Prostate gland (tissue), 2 donors: Measurements from ENCODE around the gene NEGR1. TPM values are rescaled to one million over a fixed set of nuclear protein-coding genes. Genes with fewer than 3 reads are reported as not detected.

Experiments used
- DNase-seq: peaks from one replicate; pipeline ENCODE4 v3.0.0-alpha.2; 2019; ENCODE audit warnings: low spot score
- H3K27ac ChIP-seq, 2 donors: fragments of 200-600 bp; sonication (generic); 2 replicates each; pipeline ENCODE4 v1.5.1; 2017 to 2019
- H3K27me3 ChIP-seq: fragments of 200-600 bp; sonication (generic); replicated peaks from 2 replicates; pipeline ENCODE4 v1.5.1; 2019; ENCODE audit not compliant: insufficient read depth
- H3K36me3 ChIP-seq, 2 donors: fragments of 200-600 bp; sonication (generic); 1 replicate in 1 of 2; 2 replicates in 1 of 2; pipeline versions ENCODE4 v1.5.1 to v1.8.1; 2017 to 2019
- H3K4me1 ChIP-seq: fragments of 200-600 bp; sonication (generic); replicated peaks from 2 replicates; pipeline ENCODE4 v1.5.1; 2019
- H3K4me3 ChIP-seq, 2 donors: fragments of 200-600 bp; sonication (generic); 2 replicates each; pipeline ENCODE4 v1.5.1; 2017 to 2019
- H3K9me3 ChIP-seq: fragments of 200-600 bp; sonication (generic); 2 replicates; pipeline ENCODE4 v1.5.1; 2017
- POLR2A ChIP-seq: fragments of 450-650 bp; IDR thresholded peaks from one replicate; pipeline ENCODE4 v1.6.1; 2016; ENCODE audit warnings: antibody characterized with exemption, mild to moderate bottlenecking
- POLR2AphosphoS5 ChIP-seq: sonication (generic); formaldehyde crosslinking; IDR thresholded peaks from one replicate; pipeline ENCODE4 v1.6.1; 2017; ENCODE audit warnings: antibody characterized with exemption
- WGBS: methylation state at CpG from one replicate; pipeline ENCODE4 v1.1.5; 2018; 5-methylcytosine and 5-hydroxymethylcytosine counted together
- intact Hi-C: fragments of 100-400 bp; cut with DNase I; formaldehyde crosslinking; loops from one replicate; pipeline ENCODE4 v1.14.2; 2022
- total RNA-seq, 2 donors: library from RNA; depleted of rRNA; stranded (reverse); fragments of >200 nt; gene quantifications; one replicate each; pipeline ENCODE4 v1.1.0, GENCODE V29; 2016
- TF ChIP-seq, protein P1 (sequence below), 4 experiments: fragments of 200-600 bp in 2 of 4; fragments of 450-650 bp in 2 of 4; sonication (generic) in 2 of 4; IDR thresholded peaks; 1 replicate in 3 of 4; 2 replicates in 1 of 4; pipeline ENCODE4 v1.5.1; 2016 to 2019; ENCODE audit warnings: antibody characterized with exemption in 4 of 4, mild to moderate bottlenecking in 2 of 4, moderate library complexity in 2 of 4

The NEGR1 gene
- total RNA-seq, 2 donors from 2014 or later: 2.3 to 7.6 TPM

DNA sequence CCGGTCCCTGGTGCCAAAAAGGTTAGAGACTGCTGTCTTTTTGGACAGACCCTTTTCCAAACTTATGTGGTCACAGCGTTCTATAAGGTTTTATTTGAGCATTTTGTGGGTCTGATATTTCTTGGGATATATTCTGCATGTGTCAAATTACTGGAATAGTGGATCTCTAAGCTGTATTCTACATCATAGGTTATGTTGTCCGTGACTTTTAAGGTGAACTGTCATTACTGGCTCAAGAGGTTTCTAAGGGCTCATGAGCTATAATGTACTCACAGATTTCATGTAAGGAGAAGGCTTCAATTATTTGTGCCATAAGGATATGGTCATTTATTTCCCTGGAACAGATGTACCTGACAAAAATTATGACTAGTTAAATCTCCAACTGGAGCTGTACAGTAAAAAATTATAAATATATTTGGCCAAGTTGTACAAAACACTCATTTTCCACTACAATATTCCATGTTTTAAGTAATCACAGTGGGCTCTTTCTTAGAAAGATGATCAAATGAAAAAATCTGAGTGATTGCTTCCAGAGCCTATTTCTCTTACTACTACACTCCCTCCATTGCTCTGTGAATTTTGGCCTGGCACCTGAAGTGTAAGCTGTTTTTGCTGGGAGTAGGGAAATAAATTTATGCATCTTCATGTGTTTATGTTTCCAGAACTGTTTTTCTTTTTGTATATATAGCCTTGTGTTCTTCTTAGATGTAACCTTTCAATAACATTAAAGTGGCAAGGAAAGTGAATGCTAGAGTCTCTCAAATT lies 663.4 kb downstream of the NEGR1 start:
- WGBS: 85% methylated on average over 3 of the region's 3 CpGs
- intact Hi-C loops: no loop called here
- Histone ChIP-seq H3K27ac (no peak overlapping the region), H3K4me3 (no peak overlapping the region), H3K4me1 (no peaks in the 10 kb centered on the region), H3K36me3 (no peaks in the 10 kb centered on the region), H3K9me3 (no peaks in the 10 kb centered on the region), H3K27me3 (no peaks in the 10 kb centered on the region)
- DNase-seq: no peak
- TF ChIP-seq, protein P1, sequence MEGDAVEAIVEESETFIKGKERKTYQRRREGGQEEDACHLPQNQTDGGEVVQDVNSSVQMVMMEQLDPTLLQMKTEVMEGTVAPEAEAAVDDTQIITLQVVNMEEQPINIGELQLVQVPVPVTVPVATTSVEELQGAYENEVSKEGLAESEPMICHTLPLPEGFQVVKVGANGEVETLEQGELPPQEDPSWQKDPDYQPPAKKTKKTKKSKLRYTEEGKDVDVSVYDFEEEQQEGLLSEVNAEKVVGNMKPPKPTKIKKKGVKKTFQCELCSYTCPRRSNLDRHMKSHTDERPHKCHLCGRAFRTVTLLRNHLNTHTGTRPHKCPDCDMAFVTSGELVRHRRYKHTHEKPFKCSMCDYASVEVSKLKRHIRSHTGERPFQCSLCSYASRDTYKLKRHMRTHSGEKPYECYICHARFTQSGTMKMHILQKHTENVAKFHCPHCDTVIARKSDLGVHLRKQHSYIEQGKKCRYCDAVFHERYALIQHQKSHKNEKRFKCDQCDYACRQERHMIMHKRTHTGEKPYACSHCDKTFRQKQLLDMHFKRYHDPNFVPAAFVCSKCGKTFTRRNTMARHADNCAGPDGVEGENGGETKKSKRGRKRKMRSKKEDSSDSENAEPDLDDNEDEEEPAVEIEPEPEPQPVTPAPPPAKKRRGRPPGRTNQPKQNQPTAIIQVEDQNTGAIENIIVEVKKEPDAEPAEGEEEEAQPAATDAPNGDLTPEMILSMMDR (IDR thresholded peaks at IDR 0.05): no peak
- TF ChIP-seq POLR2A: no peak
- TF ChIP-seq POLR2AphosphoS5: no peak

DNA sequence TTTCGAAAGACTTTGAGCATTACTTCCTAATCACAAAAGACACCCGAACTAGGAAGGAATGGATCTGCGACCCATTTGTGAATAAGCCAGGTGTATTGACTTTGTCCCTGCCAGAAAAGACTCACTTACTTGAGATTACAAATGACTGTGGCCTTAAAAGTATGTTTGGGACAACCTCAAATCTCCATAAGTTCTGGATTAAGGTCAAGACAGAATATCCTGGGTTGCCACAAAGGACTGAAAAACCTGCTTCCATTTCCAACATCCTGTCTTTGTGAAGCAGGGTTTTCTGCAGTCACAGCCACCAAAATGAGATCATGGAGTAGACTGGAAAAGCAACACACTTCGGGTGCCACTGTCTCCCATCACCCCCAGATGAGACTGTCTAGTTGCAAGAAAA lies 664.1 kb downstream of the NEGR1 start:
- WGBS: 57% methylated on average over 4 of the region's 4 CpGs
- TF ChIP-seq, protein P1 (IDR thresholded peaks at IDR 0.05): no peak
- TF ChIP-seq POLR2AphosphoS5 (no peak), POLR2A (no peak)

GRCh38 chr1:71610476-71610875 lies 671.9 kb downstream of the NEGR1 start:
- H3K4me1 ChIP-seq: no peaks in the 10 kb centered on the region
- no peak overlapping the region for H3K4me3 ChIP-seq
- no peaks in the 10 kb centered on the region for H3K9me3 ChIP-seq
- TF ChIP-seq POLR2A (no peak), POLR2AphosphoS5 (no peak)
- TF ChIP-seq, protein P1 (IDR thresholded peaks at IDR 0.05): no peak
- intact Hi-C loops: no loop called here
- H3K27ac ChIP-seq: no peak overlapping the region
- no peaks in the 10 kb centered on the region for H3K36me3 ChIP-seq
- DNase-seq: no peak
- H3K27me3 ChIP-seq: no peaks in the 10 kb centered on the region
- WGBS: 41% methylated on average over 1 of the region's 1 CpG

More for the DNA sequence above, 664.1 kb downstream of the NEGR1 start:
- intact Hi-C loops: no loop called here
- H3K27ac ChIP-seq: no peak overlapping the region
- H3K36me3 ChIP-seq: no peaks in the 10 kb centered on the region
- no peaks in the 10 kb centered on the region for H3K9me3 ChIP-seq
- no peak for DNase-seq
- H3K4me3 ChIP-seq: no peak overlapping the region
- H3K4me1 ChIP-seq: no peaks in the 10 kb centered on the region
- no peaks in the 10 kb centered on the region for H3K27me3 ChIP-seq

DNA sequence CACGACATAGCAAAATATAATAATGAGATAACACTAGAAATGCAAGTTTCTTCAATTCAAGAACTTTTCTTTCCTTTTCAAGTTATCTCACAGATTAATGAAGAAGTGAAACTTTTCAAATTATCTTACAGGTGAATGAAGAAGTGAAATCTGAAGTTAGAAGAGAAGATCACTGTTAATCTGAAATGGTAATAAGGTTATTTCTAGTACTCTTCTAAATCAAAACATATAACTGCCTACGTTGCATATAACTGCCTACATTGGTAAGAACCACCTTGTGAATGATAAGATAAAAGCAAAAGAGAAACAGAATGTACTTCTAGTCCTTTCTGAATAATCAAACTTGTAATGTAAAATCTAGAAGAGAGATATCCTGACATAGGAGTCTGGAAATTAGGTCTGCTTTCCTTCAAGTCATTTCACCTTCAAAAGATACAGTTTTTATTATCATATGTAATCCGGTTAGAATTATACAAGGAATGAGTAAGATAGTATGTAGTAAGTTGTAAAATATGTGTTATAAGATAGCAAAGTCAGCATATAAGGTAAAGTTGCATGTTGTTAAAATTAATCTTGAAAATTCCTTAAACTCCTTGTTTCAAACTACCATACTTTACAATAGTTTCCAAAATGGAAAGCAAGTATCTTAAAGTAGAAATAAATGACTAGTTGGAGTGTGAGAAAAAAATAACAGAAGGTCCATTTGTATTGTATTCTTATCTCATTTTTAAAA lies 679.1 kb downstream of the NEGR1 start:
- Histone ChIP-seq H3K4me1 (no peaks in the 10 kb centered on the region), H3K36me3 (no peaks in the 10 kb centered on the region), H3K9me3 (no peaks in the 10 kb centered on the region), H3K27ac (no peak overlapping the region), H3K27me3 (no peaks in the 10 kb centered on the region), H3K4me3 (no peak overlapping the region)
- WGBS: 72% methylated on average over 3 of the region's 3 CpGs
- TF ChIP-seq, protein P1 (IDR thresholded peaks at IDR 0.05): no peak
- TF ChIP-seq POLR2A (no peak), POLR2AphosphoS5 (no peak)
- intact Hi-C loops: no loop called here
- DNase-seq: no peak
